WTC11 (cell line): ENCODE results near the gene OLFM1.

Experiments
- CREB1 ChIP-seq: sonication (generic); formaldehyde crosslinking; IDR thresholded peaks from 2 replicates; pipeline ENCODE4 v1.8.0; 2023; ENCODE audit warnings: mild to moderate bottlenecking, missing genetic modification reagents
- CTCF ChIP-seq: fragments of 200-600 bp; IDR thresholded peaks from 2 replicates; pipeline ENCODE4 v1.8.0; 2022; ENCODE audit warnings: antibody characterized with exemption
- FOXK1 ChIP-seq: sonication (generic); formaldehyde crosslinking; IDR thresholded peaks from 2 replicates; pipeline ENCODE4 v1.8.0; 2022; ENCODE audit warnings: mild to moderate bottlenecking, moderate library complexity, missing genetic modification reagents
- JUN ChIP-seq: sonication (generic); formaldehyde crosslinking; IDR thresholded peaks from 2 replicates; pipeline ENCODE4 v1.8.0; 2023; ENCODE audit warnings: mild to moderate bottlenecking, missing genetic modification reagents
- MAX ChIP-seq: sonication (generic); formaldehyde crosslinking; IDR thresholded peaks from 2 replicates; pipeline ENCODE4 v1.8.0; 2022; ENCODE audit warnings: mild to moderate bottlenecking, missing genetic modification reagents
- NR2C2 ChIP-seq: sonication (generic); formaldehyde crosslinking; IDR thresholded peaks from 2 replicates; pipeline ENCODE4 v1.8.0; 2022; ENCODE audit warnings: mild to moderate bottlenecking, missing genetic modification reagents
- NR3C1 ChIP-seq: sonication (generic); formaldehyde crosslinking; conservative IDR thresholded peaks from 2 replicates; pipeline ENCODE4 v1.8.1; 2023; ENCODE audit warnings: low read depth, mild to moderate bottlenecking, missing genetic modification reagents
- SP1 ChIP-seq: sonication (generic); formaldehyde crosslinking; conservative IDR thresholded peaks from 2 replicates; pipeline ENCODE4 v1.8.1; 2022; ENCODE audit warnings: missing genetic modification reagents
- ZNF121 ChIP-seq: sonication (generic); formaldehyde crosslinking; IDR thresholded peaks from 2 replicates; pipeline ENCODE4 v1.8.0; 2023; ENCODE audit warnings: missing genetic modification reagents

GRCh38 chr9:135163023-135163780, 75.7 kb downstream of the OLFM1 start:
- TF ChIP-seq CTCF (no peak), FOXK1 (CRISPR knock-in tag) (no peak), JUN (CRISPR knock-in tag) (no peak), MAX (no peak), SP1 (CRISPR knock-in tag) (no peak), ZNF121 (CRISPR knock-in tag) (no peak), CREB1 (no peak), NR3C1 (CRISPR knock-in tag) (no peak), NR2C2 (CRISPR knock-in tag) (no peak)
